ENCODE data around the gene DPP9.

- TF ChIP-seq RFX5 (IDR thresholded peaks at IDR 0.05; ENCODE audit: low read depth, low read length), result no peak
- peak; percentile 89 for TF ChIP-seq CTCF (CRISPR knock-in tag; IDR thresholded peaks at IDR 0.05)
- TF ChIP-seq ATF7 (IDR thresholded peaks at IDR 0.05), result no peak
- no peak for TF ChIP-seq ATF7 (CRISPR knock-in tag; IDR thresholded peaks at IDR 0.05)
- TF ChIP-seq SMC3 (IDR thresholded peaks at IDR 0.05; ENCODE audit: low read length), result peak; percentile 84
- no peak for TF ChIP-seq KDM5B (CRISPR knock-in tag; IDR thresholded peaks at IDR 0.05; ENCODE audit: borderline replicate concordance)
- no peak for TF ChIP-seq MAFK (conservative IDR thresholded peaks at IDR 0.05 in 1 of 2, IDR thresholded peaks at IDR 0.05 in 1 of 2; ENCODE audit: low read length in 2 of 2)
- no peak for TF ChIP-seq EP300 (IDR thresholded peaks at IDR 0.05; ENCODE audit: low read depth in 2 of 2, low read length in 2 of 2)
- no peak for TF ChIP-seq EP300 (CRISPR knock-in tag; IDR thresholded peaks at IDR 0.05; ENCODE audit: borderline replicate concordance)
- no peak for TF ChIP-seq YY1 (IDR thresholded peaks at IDR 0.05; ENCODE audit: insufficient read depth, insufficient replicate concordance, low read depth, low read length)
- no peak for TF ChIP-seq ZBTB7B (CRISPR knock-in tag; IDR thresholded peaks at IDR 0.05)
- TF ChIP-seq NCOR1 (IDR thresholded peaks at IDR 0.05; ENCODE audit: borderline replicate concordance, low read length), result no peak
These were observed 9.1 kb upstream of the DPP9 start for GRCh38 chr19:4732680-4733114.
